ENCODE data around the gene RBCK1. TPM values are rescaled to one million over a fixed set of nuclear protein-coding genes. Genes with fewer than 3 reads are reported as not detected.

Gene RBCK1
- total and polyA plus RNA-seq, 4 donors, result 58.3 to 108 (median 98.7) TPM

DNA sequence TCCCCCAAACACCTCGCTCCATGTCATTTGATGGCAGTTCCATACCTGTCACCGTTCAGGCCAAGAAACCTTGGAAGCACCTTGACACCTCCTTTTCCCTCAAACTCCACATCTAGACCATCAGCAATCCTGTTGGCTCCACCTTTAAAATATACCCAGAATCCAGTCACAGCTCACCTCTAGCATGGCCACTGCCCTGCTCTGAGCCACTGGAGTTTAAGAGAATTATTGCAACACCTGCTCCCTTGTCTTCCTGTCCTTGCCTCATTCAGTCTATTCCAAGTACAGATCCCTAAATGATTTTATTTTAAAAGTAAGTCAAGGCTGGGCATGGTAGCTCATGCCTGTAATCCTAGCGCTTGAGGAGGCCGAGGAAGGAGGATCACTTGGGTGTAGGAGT is 39.2 kb upstream of the RBCK1 start:
- Histone ChIP-seq H3K4me1 (ENCODE audit: control insufficient read depth in 5 of 5, insufficient read depth in 5 of 5, low read length in 5 of 5) (peaks cover 0 to 30% (median 19%) of the 10 kb centered on the region in 5 donors), H3K4me3 (no peak overlapping the region), H3K9me3 (ENCODE audit: control insufficient read depth in 4 of 4, insufficient read depth in 3 of 4, low read length in 3 of 4) (no peaks in the 10 kb centered on the region), H3K36me3 (ENCODE audit: control insufficient read depth in 4 of 4, insufficient read depth in 4 of 4, low read length in 4 of 4) (no peaks in the 10 kb centered on the region), H3K9ac (ENCODE audit: insufficient read depth in 1 of 2, low read length in 2 of 2) (no peak overlapping the region), H3K27ac (ENCODE audit: low read depth in 1 of 2, low read length in 1 of 2) (no peak overlapping the region), H3K27me3 (ENCODE audit: control insufficient read depth in 3 of 3, insufficient read depth in 3 of 3, low read length in 2 of 3) (no peaks in the 10 kb centered on the region)
- DNase-seq (no peak), ATAC-seq (ENCODE audit: insufficient read depth, low FRiP score) (no peak)
- no peak for TF ChIP-seq CTCF (IDR thresholded peaks at IDR 0.05; ENCODE audit: control extremely low read depth, extremely low read depth)
- WGBS, 2 donors, result 97% methylated on average over 4 of the region's 4 CpGs

DNA sequence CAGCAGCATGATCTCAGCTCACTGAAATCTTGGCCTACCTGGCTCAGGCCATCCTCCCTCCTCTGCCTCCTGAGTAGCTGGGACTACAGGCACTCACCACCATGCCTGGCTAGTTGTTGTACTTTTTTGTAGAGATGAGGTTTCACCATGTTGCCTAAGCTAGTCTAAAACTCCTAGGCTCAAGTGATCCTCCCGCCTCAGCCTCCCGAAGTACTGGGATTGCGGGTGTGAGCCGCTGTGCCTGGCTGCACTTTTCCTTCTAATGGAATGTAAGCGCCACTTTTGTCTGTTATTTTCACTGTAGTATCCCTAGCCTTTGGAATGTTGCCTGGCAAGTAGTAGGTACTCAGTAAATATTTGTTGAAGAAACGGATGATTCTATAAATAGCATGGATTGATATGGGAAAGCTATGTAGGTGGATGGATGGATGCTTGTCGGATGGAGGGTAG is 37.9 kb upstream of the RBCK1 start:
- WGBS, 2 donors, result 55 to 80% methylated on average over 7 of the region's 7 CpGs
- H3K9ac ChIP-seq (ENCODE audit: insufficient read depth in 1 of 2, low read length in 2 of 2), result no peak overlapping the region
- TF ChIP-seq CTCF (IDR thresholded peaks at IDR 0.05; ENCODE audit: control extremely low read depth, extremely low read depth), result no peak
- H3K27ac ChIP-seq (ENCODE audit: low read depth in 1 of 2, low read length in 1 of 2), result peak overlapping the region in 1 of 2 donors; percentile 76
- no peaks in the 10 kb centered on the region for H3K27me3 ChIP-seq (ENCODE audit: control insufficient read depth in 3 of 3, insufficient read depth in 3 of 3, low read length in 2 of 3)
- no peaks in the 10 kb centered on the region for H3K9me3 ChIP-seq (ENCODE audit: control insufficient read depth in 4 of 4, insufficient read depth in 3 of 4, low read length in 3 of 4)
- peaks cover 0 to 27% (median 19%) of the 10 kb centered on the region in 5 donors for H3K4me1 ChIP-seq (ENCODE audit: control insufficient read depth in 5 of 5, insufficient read depth in 5 of 5, low read length in 5 of 5)
- DNase-seq, result peak in 2 of 3 donors; percentile 45 to 73
- no peak overlapping the region for H3K4me3 ChIP-seq
- H3K36me3 ChIP-seq (ENCODE audit: control insufficient read depth in 4 of 4, insufficient read depth in 4 of 4, low read length in 4 of 4), result no peaks in the 10 kb centered on the region
- ATAC-seq (ENCODE audit: insufficient read depth, low FRiP score), result no peak

GRCh38 chr20:370977-371754 is 36.9 kb upstream of the RBCK1 start:
- Histone ChIP-seq H3K27ac (ENCODE audit: low read depth in 1 of 2, low read length in 1 of 2) (peak overlapping the region; percentile 10 to 86), H3K9ac (ENCODE audit: insufficient read depth in 1 of 2, low read length in 2 of 2) (no peak overlapping the region)
- WGBS, 2 donors, result 79 to 85% methylated on average over 7 of the region's 7 CpGs

More at GRCh38 chr20:370977-371754, 36.9 kb upstream of the RBCK1 start:
- TF ChIP-seq CTCF (IDR thresholded peaks at IDR 0.05; ENCODE audit: control extremely low read depth, extremely low read depth), result no peak
- Histone ChIP-seq H3K4me1 (ENCODE audit: control insufficient read depth in 5 of 5, insufficient read depth in 5 of 5, low read length in 5 of 5) (peaks cover 0 to 27% (median 15%) of the 10 kb centered on the region in 5 donors), H3K27me3 (ENCODE audit: control insufficient read depth in 3 of 3, insufficient read depth in 3 of 3, low read length in 2 of 3) (no peaks in the 10 kb centered on the region), H3K9me3 (ENCODE audit: control insufficient read depth in 4 of 4, insufficient read depth in 3 of 4, low read length in 3 of 4) (no peaks in the 10 kb centered on the region), H3K4me3 (no peak overlapping the region), H3K36me3 (ENCODE audit: control insufficient read depth in 4 of 4, insufficient read depth in 4 of 4, low read length in 4 of 4) (no peaks in the 10 kb centered on the region)
- ATAC-seq (ENCODE audit: insufficient read depth, low FRiP score), result no peak
- DNase-seq, result no peak

Measured in lung (tissue), 12 donors.